GM12878 (cell line): ENCODE results near the gene ZNF839. TPM values are rescaled to one million over a fixed set of nuclear protein-coding genes. Genes with fewer than 3 reads are reported as not detected.

Experiments
- ATAC-seq: fragments of 200-7000 bp; cut with Tn5 transposase; 3 replicates; pipeline ENCODE4 v1.9.1; 2020; ENCODE audit warnings: mild to moderate bottlenecking, moderate library complexity
- BruUV-seq: library from RNA; stranded (reverse); fragments of 400-500 nt; replicated peaks from 2 replicates; lab custom pipeline; 2021; lab: Mats Ljungman, UMichigan
- CTCF ChIA-PET: fragments of 300-600 bp; sonication (Branson Sonifier 250); formaldehyde crosslinking; extraction: SDS; loops from one replicate; lab custom pipeline; 2021; ENCODE audit warnings: inconsistent platforms; lab: Yijun Ruan, JAX
- POLR2A ChIA-PET: fragments of 350-600 bp; formaldehyde crosslinking; extraction: SDS; loops from one replicate; lab custom pipeline; 2021; ENCODE audit warnings: inconsistent platforms; lab: Charles Lee
- RAD21 ChIA-PET: fragments of 300-600 bp; sonication (Branson Sonifier 250); formaldehyde crosslinking; loops from one replicate; lab custom pipeline; 2023; ENCODE audit warnings: antibody characterized with exemption; ENCODE audit not compliant: unreplicated experiment; lab: Charles Lee
- SMC1A ChIA-PET: fragments of 300-600 bp; sonication (Branson Sonifier 250); formaldehyde crosslinking; loops from one replicate; lab custom pipeline; 2023; ENCODE audit not compliant: unreplicated experiment, uncharacterized antibody; lab: Charles Lee
- DNase-seq: peaks from one replicate; pipeline ENCODE4 v3.0.0-alpha.2; 2011; ENCODE audit warnings: low read depth, low spot score
- FAIRE-seq: peaks from 3 replicates; lab custom pipeline; 2011; peaks lifted over from hg19 to GRCh38; lab: Jason Lieb, UNC
- H2AFZ ChIP-seq: 2 replicates; pipeline ENCODE4 v1.6.0; 2011; ENCODE audit warnings: low read depth, low read length, control low read depth; ENCODE audit not compliant: control insufficient read depth
- H3K27ac ChIP-seq: 2 replicates; pipeline ENCODE4 v1.5.1; 2011; ENCODE audit warnings: control low read depth; ENCODE audit not compliant: control insufficient read depth, insufficient read depth
- H3K27me3 ChIP-seq, 2 experiments: replicated peaks in 1 of 2; 2 replicates each; pipeline versions ENCODE4 v1.6.0 to v1.6.1; 2011; ENCODE audit warnings: low read length in 1 of 2; ENCODE audit not compliant: control insufficient read depth in 2 of 2, insufficient read depth in 2 of 2
- H3K36me3 ChIP-seq, 2 experiments: 2 replicates each; pipeline ENCODE4 v1.5.1; 2011; ENCODE audit warnings: low read length in 1 of 2; ENCODE audit not compliant: control insufficient read depth in 2 of 2, insufficient read depth in 2 of 2
- H3K4me1 ChIP-seq: 2 replicates; pipeline ENCODE4 v1.6.1; 2011; ENCODE audit warnings: mild to moderate bottlenecking, low read length, moderate library complexity, mixed read lengths; ENCODE audit not compliant: control insufficient read depth, insufficient read depth
- H3K4me2 ChIP-seq: 2 replicates; pipeline ENCODE4 v1.6.0; 2011; ENCODE audit warnings: control low read depth; ENCODE audit not compliant: control insufficient read depth, insufficient read depth
- H3K4me3 ChIP-seq: fragments of 200-600 bp; sonication (generic); 2 replicates; pipeline ENCODE4 v1.5.1; 2016
- H3K79me2 ChIP-seq: 2 replicates; pipeline ENCODE4 v1.6.0; 2011; ENCODE audit warnings: low read length; ENCODE audit not compliant: control insufficient read depth, insufficient read depth
- H3K9ac ChIP-seq: 2 replicates; pipeline ENCODE4 v1.8.0; 2011; ENCODE audit warnings: low read length, control low read depth, mixed read lengths; ENCODE audit not compliant: control insufficient read depth, insufficient read depth
- H3K9me3 ChIP-seq: replicated peaks from 3 replicates; pipeline ENCODE4 v1.5.1; 2011; ENCODE audit warnings: mild to moderate bottlenecking, low read length; ENCODE audit not compliant: control insufficient read depth, insufficient read depth
- H4K20me1 ChIP-seq: 2 replicates; pipeline ENCODE4 v1.6.0; 2011; ENCODE audit not compliant: control insufficient read depth, insufficient read depth
- NRF1 ChIP-seq: conservative IDR thresholded peaks from 2 replicates; pipeline ENCODE4 v1.6.1; 2011; ENCODE audit warnings: mild to moderate bottlenecking, low read depth, low read length, improper control_type of control experiment
- POLR2A ChIP-seq: IDR thresholded peaks from 2 replicates; pipeline ENCODE4 v1.6.1; 2011; ENCODE audit warnings: low read depth, mild to moderate bottlenecking, low read length
- in situ Hi-C: fragments of 300-500 bp; cut with MboI; formaldehyde crosslinking; loops from 9 replicates; pipeline ENCODE4 v1.14.3; 2018; ENCODE audit warnings: mixed read lengths
- intact Hi-C: fragments of 100-400 bp; cut with micrococcal nuclease; formaldehyde crosslinking; loops from one replicate; pipeline ENCODE4 v1.14.2; 2022; ENCODE audit not compliant: unreplicated experiment
- polyA plus RNA-seq, 11 experiments: library from polyadenylated mRNA; depleted of rRNA in 4 of 11; unstranded in 6 of 11; stranded (reverse) in 5 of 11; fragments of >200 nt; fragmentation: Nextera tagmentation in 4 of 11; fragmentation: Illumina TruSeq in 1 of 11; extraction: Ambion mirVana in 4 of 11; extraction: Trizol in 1 of 11; gene quantifications; 1 replicate in 1 of 11; 2 replicates in 10 of 11; pipeline versions ENCODE4 v1.2.1 to v1.2.3, GENCODE V29; 2011 to 2016; ENCODE audit warnings: inconsistent platforms in 2 of 11, missing spikeins in 2 of 11, low read depth in 1 of 11
- total RNA-seq, 4 experiments: library from RNA; depleted of rRNA in 3 of 4; stranded (reverse); fragments of >200 nt in 3 of 4; fragmentation: Illumina TruSeq in 1 of 4; extraction: Trizol in 1 of 4; gene quantifications; 2 replicates each; pipeline versions ENCODE4 v1.2.1 to v1.2.3, GENCODE V29; 2013 to 2021
- TF ChIP-seq, protein P1 (sequence below): fragments of 450-650 bp; IDR thresholded peaks from 2 replicates; pipeline ENCODE4 v1.6.1; 2016; ENCODE audit warnings: mild to moderate bottlenecking
- TF ChIP-seq, protein P2 (sequence below): fragments of 450-650 bp; IDR thresholded peaks from 2 replicates; pipeline ENCODE4 v1.6.1; 2014; ENCODE audit warnings: mild to moderate bottlenecking
- TF ChIP-seq, protein P3 (sequence below): IDR thresholded peaks from 2 replicates; pipeline ENCODE4 v1.6.1; 2012; ENCODE audit warnings: mild to moderate bottlenecking, low read depth, low read length

ZNF839 gene
- total and polyA plus RNA-seq, 10 of the 15 experiments (the other 5 are each of a cell fraction or from before 2014, with no cell fraction given): 1.4 to 14.4 (median 8.6) TPM

DNA sequence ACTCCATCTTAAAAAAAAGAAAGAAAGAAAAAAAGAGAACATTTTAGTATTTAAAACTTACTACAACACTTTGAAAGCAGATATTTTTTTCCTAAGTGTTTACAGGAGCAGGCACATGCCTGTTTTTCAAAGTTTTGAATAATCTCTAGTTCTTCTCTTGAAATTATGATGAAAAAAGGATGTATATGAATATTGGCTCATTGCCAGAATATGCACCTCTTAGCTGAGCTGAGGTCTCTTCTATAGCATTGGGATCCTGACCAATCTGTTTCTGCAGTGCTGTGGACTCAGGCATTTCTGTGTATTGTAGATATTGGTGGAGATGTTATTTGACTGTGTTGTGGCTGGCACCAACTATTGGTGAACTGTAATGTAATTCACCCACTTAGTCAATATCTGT lies 58.1 kb downstream of the ZNF839 start:
- no peak overlapping the region for H3K27ac ChIP-seq
- ChIA-PET CTCF (no interaction called here), POLR2A (no interaction called here), RAD21 (no interaction called here), SMC1A (no interaction called here)
- in situ Hi-C loops (no loop called here), intact Hi-C loops (no loop called here)
- H4K20me1 ChIP-seq: no peaks in the 10 kb centered on the region
- H3K4me1 ChIP-seq: peaks cover 27% of the 10 kb centered on the region
- TF ChIP-seq NRF1 (no peak), POLR2A (no peak)
- TF ChIP-seq, protein P1, sequence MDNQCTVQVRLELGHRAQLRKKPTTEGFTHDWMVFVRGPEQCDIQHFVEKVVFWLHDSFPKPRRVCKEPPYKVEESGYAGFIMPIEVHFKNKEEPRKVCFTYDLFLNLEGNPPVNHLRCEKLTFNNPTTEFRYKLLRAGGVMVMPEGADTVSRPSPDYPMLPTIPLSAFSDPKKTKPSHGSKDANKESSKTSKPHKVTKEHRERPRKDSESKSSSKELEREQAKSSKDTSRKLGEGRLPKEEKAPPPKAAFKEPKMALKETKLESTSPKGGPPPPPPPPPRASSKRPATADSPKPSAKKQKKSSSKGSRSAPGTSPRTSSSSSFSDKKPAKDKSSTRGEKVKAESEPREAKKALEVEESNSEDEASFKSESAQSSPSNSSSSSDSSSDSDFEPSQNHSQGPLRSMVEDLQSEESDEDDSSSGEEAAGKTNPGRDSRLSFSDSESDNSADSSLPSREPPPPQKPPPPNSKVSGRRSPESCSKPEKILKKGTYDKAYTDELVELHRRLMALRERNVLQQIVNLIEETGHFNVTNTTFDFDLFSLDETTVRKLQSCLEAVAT: no peak
- TF ChIP-seq, protein P2, sequence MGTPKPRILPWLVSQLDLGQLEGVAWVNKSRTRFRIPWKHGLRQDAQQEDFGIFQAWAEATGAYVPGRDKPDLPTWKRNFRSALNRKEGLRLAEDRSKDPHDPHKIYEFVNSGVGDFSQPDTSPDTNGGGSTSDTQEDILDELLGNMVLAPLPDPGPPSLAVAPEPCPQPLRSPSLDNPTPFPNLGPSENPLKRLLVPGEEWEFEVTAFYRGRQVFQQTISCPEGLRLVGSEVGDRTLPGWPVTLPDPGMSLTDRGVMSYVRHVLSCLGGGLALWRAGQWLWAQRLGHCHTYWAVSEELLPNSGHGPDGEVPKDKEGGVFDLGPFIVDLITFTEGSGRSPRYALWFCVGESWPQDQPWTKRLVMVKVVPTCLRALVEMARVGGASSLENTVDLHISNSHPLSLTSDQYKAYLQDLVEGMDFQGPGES: no peak
- TF ChIP-seq, protein P3, sequence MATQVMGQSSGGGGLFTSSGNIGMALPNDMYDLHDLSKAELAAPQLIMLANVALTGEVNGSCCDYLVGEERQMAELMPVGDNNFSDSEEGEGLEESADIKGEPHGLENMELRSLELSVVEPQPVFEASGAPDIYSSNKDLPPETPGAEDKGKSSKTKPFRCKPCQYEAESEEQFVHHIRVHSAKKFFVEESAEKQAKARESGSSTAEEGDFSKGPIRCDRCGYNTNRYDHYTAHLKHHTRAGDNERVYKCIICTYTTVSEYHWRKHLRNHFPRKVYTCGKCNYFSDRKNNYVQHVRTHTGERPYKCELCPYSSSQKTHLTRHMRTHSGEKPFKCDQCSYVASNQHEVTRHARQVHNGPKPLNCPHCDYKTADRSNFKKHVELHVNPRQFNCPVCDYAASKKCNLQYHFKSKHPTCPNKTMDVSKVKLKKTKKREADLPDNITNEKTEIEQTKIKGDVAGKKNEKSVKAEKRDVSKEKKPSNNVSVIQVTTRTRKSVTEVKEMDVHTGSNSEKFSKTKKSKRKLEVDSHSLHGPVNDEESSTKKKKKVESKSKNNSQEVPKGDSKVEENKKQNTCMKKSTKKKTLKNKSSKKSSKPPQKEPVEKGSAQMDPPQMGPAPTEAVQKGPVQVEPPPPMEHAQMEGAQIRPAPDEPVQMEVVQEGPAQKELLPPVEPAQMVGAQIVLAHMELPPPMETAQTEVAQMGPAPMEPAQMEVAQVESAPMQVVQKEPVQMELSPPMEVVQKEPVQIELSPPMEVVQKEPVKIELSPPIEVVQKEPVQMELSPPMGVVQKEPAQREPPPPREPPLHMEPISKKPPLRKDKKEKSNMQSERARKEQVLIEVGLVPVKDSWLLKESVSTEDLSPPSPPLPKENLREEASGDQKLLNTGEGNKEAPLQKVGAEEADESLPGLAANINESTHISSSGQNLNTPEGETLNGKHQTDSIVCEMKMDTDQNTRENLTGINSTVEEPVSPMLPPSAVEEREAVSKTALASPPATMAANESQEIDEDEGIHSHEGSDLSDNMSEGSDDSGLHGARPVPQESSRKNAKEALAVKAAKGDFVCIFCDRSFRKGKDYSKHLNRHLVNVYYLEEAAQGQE: no peak
- no peak for FAIRE-seq
- H3K27me3 ChIP-seq: no peaks in the 10 kb centered on the region
- H3K36me3 ChIP-seq: peaks cover 0 to 7% of the 10 kb centered on the region in 2 experiments; a peak in 1 of 4 replicates
- H3K9me3 ChIP-seq: no peaks in the 10 kb centered on the region
- no peak overlapping the region for H2AFZ ChIP-seq
- no peak overlapping the region for H3K4me2 ChIP-seq
- no TSS peak for BruUV-seq
- no peak for DNase-seq
- H3K4me3 ChIP-seq: no peak overlapping the region
- no peaks in the 10 kb centered on the region for H3K79me2 ChIP-seq
- ATAC-seq: no peak
- H3K9ac ChIP-seq: no peak overlapping the region
